OCI-LY3 (cell line): ENCODE measurements around the gene GDF3.

ENCODE experiments used
- H2AFZ ChIP-seq: fragments of 200-600, 300-600 bp; shearing (Covaris generic); 2 replicates; pipeline ENCODE4 v1.6.0; 2014; ENCODE audit warnings: antibody characterized with exemption, low read depth, low read length
- H3K27ac ChIP-seq: fragments of 200-600, 300-600 bp; sonication (generic); 2 replicates; pipeline ENCODE4 v1.5.1; 2014; ENCODE audit warnings: mild to moderate bottlenecking, low read length, moderate library complexity, mixed read lengths
- H3K27me3 ChIP-seq: fragments of 200-600, 300-600 bp; sonication (generic); 2 replicates; pipeline ENCODE4 v1.6.1; 2014; ENCODE audit warnings: low read depth, low read length, mixed read lengths
- H3K36me3 ChIP-seq: fragments of 200-600, 300-600 bp; sonication (generic); replicated peaks from 2 replicates; pipeline ENCODE3; 2014; ENCODE audit warnings: low read depth, low read length, mixed read lengths
- H3K4me1 ChIP-seq: fragments of 300-600, 200-600 bp; sonication (generic); 2 replicates; pipeline ENCODE4 v1.6.1; 2014; ENCODE audit warnings: low read length, mixed read lengths
- H3K4me2 ChIP-seq: fragments of 200-600, 300-600 bp; sonication (generic); 2 replicates; pipeline ENCODE4 v1.6.1; 2014; ENCODE audit warnings: low read length, mixed read lengths
- H3K4me3 ChIP-seq: fragments of 300-600, 200-600 bp; sonication (generic); 2 replicates; pipeline ENCODE4 v1.5.1; 2014; ENCODE audit warnings: antibody characterized with exemption, mild to moderate bottlenecking, low read length, moderate library complexity
- H3K79me2 ChIP-seq: fragments of 300-600, 200-600 bp; shearing (Covaris generic); 2 replicates; pipeline ENCODE4 v1.6.1; 2014; ENCODE audit warnings: mild to moderate bottlenecking, low read length, mixed read lengths
- H3K9ac ChIP-seq: fragments of 300-600, 200-600 bp; shearing (Covaris generic); 2 replicates; pipeline ENCODE4 v1.6.0; 2014; ENCODE audit warnings: mild to moderate bottlenecking, low read length, moderate library complexity
- H3K9me3 ChIP-seq: fragments of 200-600, 300-600 bp; shearing (Covaris generic); 2 replicates; pipeline ENCODE4 v1.6.1; 2014; ENCODE audit warnings: low read length, mixed read lengths; ENCODE audit not compliant: insufficient read depth
- H4K20me1 ChIP-seq: fragments of 200-600, 300-600 bp; sonication (generic); 2 replicates; pipeline ENCODE4 v1.6.1; 2016; ENCODE audit warnings: low read length, mixed read lengths; ENCODE audit not compliant: insufficient read depth
- EZH2phosphoT487 ChIP-seq: fragments of 200-600 bp; shearing (Covaris generic); IDR thresholded peaks from 2 replicates; pipeline ENCODE4 v1.6.1; 2018; ENCODE audit warnings: antibody characterized with exemption, mixed run types, low read depth
- TF ChIP-seq, protein P1 (sequence below): fragments of 200-600, 300-600 bp; sonication (generic); IDR thresholded peaks from 2 replicates; pipeline ENCODE4 v1.5.1; 2014; ENCODE audit warnings: antibody characterized with exemption, low read length, low read depth

GDF3 gene

DNA sequence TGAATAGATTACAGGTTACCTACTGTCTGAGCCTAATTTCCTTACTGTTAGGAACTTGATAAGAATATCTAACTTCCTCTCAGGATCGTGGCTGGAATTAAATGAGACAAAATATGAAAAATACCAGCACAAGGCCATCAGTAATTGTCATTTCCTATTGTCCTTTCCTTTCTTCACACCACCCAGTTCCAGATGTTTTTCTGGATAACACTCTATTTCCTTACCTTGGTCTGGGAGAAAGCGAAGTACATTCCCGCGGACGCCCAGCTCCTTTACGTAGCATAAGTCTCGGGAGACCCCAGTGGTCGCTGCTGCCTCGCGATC is 376 bp downstream of the GDF3 start:
- H3K9ac ChIP-seq, result no peak overlapping the region
- no peaks in the 10 kb centered on the region for H3K36me3 ChIP-seq
- peaks cover 5% of the 10 kb centered on the region; the same call in 1 of the 2 replicates for H3K4me1 ChIP-seq
- no peaks in the 10 kb centered on the region for H3K27me3 ChIP-seq
- no peak overlapping the region for H3K27ac ChIP-seq
- H3K9me3 ChIP-seq, result no peaks in the 10 kb centered on the region
- no peak overlapping the region for H2AFZ ChIP-seq
- H3K79me2 ChIP-seq, result no peaks in the 10 kb centered on the region
- H3K4me3 ChIP-seq, result no peak overlapping the region
- no peaks in the 10 kb centered on the region for H4K20me1 ChIP-seq
- H3K4me2 ChIP-seq, result no peak overlapping the region
- TF ChIP-seq, protein P1, sequence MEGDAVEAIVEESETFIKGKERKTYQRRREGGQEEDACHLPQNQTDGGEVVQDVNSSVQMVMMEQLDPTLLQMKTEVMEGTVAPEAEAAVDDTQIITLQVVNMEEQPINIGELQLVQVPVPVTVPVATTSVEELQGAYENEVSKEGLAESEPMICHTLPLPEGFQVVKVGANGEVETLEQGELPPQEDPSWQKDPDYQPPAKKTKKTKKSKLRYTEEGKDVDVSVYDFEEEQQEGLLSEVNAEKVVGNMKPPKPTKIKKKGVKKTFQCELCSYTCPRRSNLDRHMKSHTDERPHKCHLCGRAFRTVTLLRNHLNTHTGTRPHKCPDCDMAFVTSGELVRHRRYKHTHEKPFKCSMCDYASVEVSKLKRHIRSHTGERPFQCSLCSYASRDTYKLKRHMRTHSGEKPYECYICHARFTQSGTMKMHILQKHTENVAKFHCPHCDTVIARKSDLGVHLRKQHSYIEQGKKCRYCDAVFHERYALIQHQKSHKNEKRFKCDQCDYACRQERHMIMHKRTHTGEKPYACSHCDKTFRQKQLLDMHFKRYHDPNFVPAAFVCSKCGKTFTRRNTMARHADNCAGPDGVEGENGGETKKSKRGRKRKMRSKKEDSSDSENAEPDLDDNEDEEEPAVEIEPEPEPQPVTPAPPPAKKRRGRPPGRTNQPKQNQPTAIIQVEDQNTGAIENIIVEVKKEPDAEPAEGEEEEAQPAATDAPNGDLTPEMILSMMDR, result no peak
- TF ChIP-seq EZH2phosphoT487, result no peak

DNA sequence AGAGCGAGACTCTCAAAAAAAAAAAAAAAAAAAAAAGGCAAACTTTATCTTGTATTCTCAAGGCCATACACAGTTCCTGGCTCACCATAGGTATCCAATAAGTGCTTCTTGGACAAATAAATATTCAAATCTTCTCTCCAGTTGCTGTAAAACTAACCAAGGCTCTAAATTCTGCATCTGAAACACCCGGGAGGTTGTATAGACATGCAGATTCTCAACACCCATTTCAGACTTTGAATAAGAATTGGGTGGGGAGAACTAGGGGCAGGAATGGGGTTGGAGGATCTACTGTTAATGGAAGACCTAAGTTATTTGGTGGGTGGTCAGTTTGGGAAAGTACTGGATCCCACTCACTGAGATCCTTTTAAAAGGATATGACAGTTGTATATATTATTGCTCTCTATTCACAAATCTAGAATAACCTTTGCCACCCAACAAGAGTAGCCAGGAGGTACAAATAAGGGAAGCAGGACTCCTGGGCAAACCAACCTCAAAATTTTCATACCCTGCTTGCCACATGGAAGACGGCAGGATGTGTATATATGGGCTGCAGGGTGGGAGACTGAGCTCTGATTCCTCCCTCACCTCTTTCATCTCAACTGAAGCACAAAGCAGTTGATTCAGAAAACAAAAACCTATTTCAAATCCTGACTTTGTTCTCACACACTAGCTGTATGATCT is 879 bp downstream of the GDF3 start:
- Histone ChIP-seq H3K79me2 (no peaks in the 10 kb centered on the region), H3K27me3 (no peaks in the 10 kb centered on the region), H3K27ac (no peak overlapping the region), H3K4me2 (no peak overlapping the region), H4K20me1 (no peaks in the 10 kb centered on the region), H3K9ac (no peak overlapping the region), H2AFZ (no peak overlapping the region), H3K4me1 (peaks cover 5% of the 10 kb centered on the region; the same call in 1 of the 2 replicates), H3K36me3 (no peaks in the 10 kb centered on the region), H3K4me3 (no peak overlapping the region), H3K9me3 (no peaks in the 10 kb centered on the region)
- TF ChIP-seq EZH2phosphoT487, result no peak
- TF ChIP-seq, protein P1, result no peak

DNA sequence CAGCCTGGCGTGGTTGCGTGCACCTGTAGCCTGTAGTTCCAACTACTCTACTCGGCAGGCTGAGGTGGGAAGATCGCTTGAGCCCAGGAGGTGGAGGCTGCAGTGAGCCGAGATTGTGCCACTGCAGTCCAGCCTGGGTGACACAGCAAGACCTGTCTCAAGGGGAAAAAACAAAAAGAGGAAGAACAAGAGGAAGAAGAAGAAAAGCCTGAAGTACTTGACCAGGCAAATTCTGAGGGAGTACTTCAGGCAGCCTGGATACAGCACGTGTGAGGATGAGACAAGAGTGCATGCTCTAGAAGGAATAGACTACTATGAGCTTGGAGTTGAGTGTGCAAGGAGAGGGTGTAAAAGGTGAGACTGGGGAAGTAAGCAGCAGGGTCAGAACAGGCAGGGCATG is 1.8 kb downstream of the GDF3 start:
- H3K27me3 ChIP-seq, result no peaks in the 10 kb centered on the region
- no peak overlapping the region for H3K27ac ChIP-seq
- H3K36me3 ChIP-seq, result no peaks in the 10 kb centered on the region
- TF ChIP-seq, protein P1, result no peak
- TF ChIP-seq EZH2phosphoT487, result no peak
- H2AFZ ChIP-seq, result no peak overlapping the region
- no peak overlapping the region for H3K4me3 ChIP-seq
- no peaks in the 10 kb centered on the region for H3K79me2 ChIP-seq
- H3K9ac ChIP-seq, result no peak overlapping the region
- H3K9me3 ChIP-seq, result no peaks in the 10 kb centered on the region
- peaks cover 5% of the 10 kb centered on the region; the same call in 1 of the 2 replicates for H3K4me1 ChIP-seq
- H4K20me1 ChIP-seq, result no peaks in the 10 kb centered on the region
- no peak overlapping the region for H3K4me2 ChIP-seq

DNA sequence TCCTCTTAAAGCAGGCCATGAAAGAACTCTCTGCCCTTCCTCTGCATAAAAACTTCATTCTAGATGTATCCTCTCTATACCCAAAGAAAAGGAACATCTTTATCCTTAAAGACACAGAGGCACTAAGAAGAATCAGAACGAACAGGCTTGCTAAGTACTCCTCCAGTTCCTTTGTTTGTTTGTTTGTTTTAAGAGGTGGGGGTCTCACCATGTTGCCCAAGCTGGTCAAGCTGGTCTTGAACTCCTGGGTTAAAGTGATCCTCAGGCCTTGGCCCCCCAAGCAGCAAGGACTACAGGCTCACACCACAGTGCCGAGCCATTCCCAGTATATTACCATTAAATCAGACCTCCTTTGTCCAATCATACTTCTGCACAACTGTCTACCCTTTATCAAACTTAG is 14.0 kb downstream of the GDF3 start:
- H3K4me1 ChIP-seq, result peaks cover 42% of the 10 kb centered on the region
- H4K20me1 ChIP-seq, result no peaks in the 10 kb centered on the region
- no peaks in the 10 kb centered on the region for H3K9me3 ChIP-seq
- no peak overlapping the region for H3K4me3 ChIP-seq
- no peaks in the 10 kb centered on the region for H3K36me3 ChIP-seq
- no peak overlapping the region for H2AFZ ChIP-seq
- no peaks in the 10 kb centered on the region for H3K27me3 ChIP-seq
- H3K27ac ChIP-seq, result no peak overlapping the region
- H3K79me2 ChIP-seq, result no peaks in the 10 kb centered on the region
- H3K9ac ChIP-seq, result no peak overlapping the region
- TF ChIP-seq EZH2phosphoT487, result no peak
- TF ChIP-seq, protein P1, result no peak
- no peak overlapping the region for H3K4me2 ChIP-seq
